ENCODE measurements around the gene PTBP2.

GRCh38 chr1:96804648-96805047 lies 83.1 kb downstream of the PTBP2 start:
- TF ChIP-seq REST (IDR thresholded peaks at IDR 0.05; ENCODE audit: insufficient read depth in 1 of 2, low read depth in 2 of 2, low read length in 2 of 2) (no peak), TAF1 (IDR thresholded peaks at IDR 0.05; ENCODE audit: borderline replicate concordance, insufficient read depth, low read length) (no peak), POLR2AphosphoS5 (IDR thresholded peaks at IDR 0.05; ENCODE audit: low read depth, low read length) (no peak), SIN3A (IDR thresholded peaks at IDR 0.05; ENCODE audit: borderline replicate concordance, insufficient read depth, low read length) (no peak), FOXP2 (optimal IDR thresholded peaks at IDR 0.05; ENCODE audit: borderline replicate concordance, extremely low read depth, extremely low read length, insufficient read depth) (no peak)
